ENCODE results near the gene CLDN15. TPM values are rescaled to one million over a fixed set of nuclear protein-coding genes. Genes with fewer than 3 reads are reported as not detected.
A peak's percentile ranks its signal among the peaks of the same experiment; 100 is the strongest.
"Not testable (repeated sequence)": the region's sequence is repeated elsewhere in the genome, so short reads cannot be mapped to it uniquely, and the experiment has no call there.

Gene CLDN15, protein sequence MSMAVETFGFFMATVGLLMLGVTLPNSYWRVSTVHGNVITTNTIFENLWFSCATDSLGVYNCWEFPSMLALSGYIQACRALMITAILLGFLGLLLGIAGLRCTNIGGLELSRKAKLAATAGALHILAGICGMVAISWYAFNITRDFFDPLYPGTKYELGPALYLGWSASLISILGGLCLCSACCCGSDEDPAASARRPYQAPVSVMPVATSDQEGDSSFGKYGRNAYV
- total RNA-seq (2014; rRNA removed; shearing (Covaris generic)), result 4.9 and 5.8 TPM in 2 replicates

DNA sequence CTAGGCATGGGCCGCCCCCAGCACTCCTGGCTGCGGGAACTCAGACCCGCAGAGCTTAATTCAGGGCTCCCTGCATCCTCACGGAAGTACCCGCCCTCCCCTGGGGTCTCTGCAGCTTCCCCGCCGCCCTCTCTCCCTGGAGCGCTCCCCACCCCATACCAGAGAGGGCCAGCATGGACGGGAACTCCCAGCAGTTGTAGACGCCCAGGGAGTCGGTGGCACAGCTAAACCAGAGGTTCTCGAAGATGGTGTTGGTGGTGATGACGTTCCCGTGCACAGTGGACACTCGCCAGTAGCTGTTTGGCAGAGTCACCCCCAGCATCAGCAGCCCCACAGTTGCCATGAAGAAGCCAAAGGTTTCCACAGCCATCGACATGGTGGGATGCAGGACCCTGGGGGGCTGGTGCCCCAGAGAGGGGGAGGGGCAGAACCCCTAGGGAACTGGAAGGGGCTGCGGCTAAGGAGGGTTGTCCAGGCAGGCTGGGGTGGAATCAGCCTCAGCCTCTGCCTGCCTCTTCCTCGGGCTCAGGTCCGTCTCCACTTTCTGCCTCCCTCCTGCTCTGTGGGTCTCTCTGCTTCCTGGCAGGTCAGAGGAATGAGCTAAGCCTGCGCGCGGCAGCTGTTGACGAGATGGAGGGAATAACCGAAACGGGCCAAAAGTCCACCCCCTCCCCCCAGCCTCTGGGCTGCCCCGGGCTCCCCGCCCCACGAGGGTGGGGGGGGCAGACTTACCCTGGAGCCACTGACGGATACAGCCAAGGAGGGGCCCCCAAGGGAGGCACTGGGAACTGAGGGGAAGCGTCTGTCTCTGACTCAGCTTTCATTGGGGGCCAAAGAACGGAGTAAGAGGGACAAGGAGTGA lies at the start of gene CLDN15:
CLDN15 (minus strand) TSS at position 597 of the 862 bp plus-strand sequence; CDS start at position 376, 221 bp downstream.
- DNase-seq (ENCODE audit: low read depth), result peak; percentile 65

DNA sequence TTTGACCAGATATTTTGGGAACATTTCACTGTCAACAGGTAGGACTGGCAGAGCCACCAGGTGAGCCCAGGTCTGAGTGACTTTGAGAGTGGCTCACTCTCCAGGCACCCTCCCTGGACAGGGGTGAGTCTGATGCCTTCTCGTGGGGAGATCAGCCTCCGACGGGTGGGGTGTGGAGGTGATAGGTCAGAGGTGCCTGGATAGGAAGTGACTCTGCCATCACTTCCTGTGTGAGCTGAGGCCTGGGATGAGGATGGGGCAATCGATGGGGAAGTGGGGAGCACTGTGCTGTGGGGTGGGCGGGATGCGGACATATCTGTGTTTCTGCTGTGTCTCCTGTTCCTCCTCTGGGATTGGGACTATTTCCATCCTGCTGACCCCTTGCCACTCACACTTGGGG lies 49.4 kb upstream of the CLDN15 start:
- DNase-seq (ENCODE audit: low read depth), result no peak

DNA sequence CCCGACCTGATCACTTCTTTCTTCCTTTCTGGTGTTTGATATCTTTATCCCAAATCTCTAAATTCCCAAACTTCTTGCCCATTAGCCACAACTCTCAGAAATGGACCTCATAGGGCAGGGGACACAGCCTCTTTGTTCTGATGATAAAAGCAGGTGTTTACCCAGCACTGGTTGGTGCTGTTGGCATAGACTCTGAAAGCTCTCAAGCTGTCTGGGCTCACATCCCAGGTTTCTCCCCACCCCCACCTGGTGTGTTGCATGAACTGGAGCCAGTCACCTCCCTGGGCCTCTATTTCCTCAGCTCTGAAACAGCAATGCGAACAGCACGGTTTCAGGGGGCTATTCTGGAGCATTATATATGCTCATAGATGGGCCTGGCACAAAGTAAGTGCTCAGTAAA lies 48.3 kb upstream of the CLDN15 start:
- DNase-seq (ENCODE audit: low read depth), result not testable (repeated sequence)

- no peak for DNase-seq (ENCODE audit: low read depth)
Observed at GRCh38 chr7:101285171-101285570, 47.6 kb upstream of the CLDN15 start.

DNA sequence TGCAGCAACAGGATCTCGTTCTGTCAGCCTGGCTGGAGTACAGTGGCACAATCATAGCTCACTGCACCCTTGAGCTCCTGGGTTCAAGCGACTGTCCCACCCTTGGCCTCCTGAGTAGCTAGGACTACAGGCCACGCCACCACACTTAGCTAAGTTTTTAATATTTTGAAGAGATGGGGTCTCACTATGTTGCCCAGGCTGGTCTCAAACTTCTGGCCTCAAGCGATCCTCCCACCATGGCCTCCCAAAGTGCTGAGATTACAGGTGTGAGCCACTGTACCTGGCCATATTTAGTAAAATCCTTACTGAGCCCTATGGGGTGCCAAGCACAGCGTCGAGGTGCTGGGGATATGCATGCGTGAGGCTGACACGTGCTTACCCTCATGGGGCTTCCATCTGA lies 43.3 kb upstream of the CLDN15 start:
- not testable (repeated sequence) for DNase-seq (ENCODE audit: low read depth)

GRCh38 chr7:101278461-101279292 lies 41.1 kb upstream of the CLDN15 start:
- DNase-seq (ENCODE audit: low read depth), result no peak

DNA sequence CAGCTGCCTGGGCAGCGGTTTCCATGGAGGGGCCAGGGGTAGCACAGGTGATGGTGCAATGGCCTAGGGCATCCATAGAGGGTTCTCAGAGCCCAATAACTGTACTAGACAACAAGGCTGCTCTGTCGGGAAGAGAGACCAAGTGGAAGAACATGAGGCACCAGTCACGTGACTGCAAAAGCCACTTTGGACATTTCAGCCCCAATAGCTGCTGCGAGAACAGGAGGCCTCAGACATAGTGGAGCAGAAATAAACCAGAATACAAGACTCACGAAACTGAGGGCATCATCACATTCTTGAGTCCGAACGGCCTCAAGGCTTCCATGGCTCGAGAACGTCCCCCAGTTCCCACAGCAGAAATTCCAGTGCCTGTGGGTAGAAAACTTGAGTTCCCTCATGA lies 39.6 kb upstream of the CLDN15 start:
- DNase-seq (ENCODE audit: low read depth), result no peak

DNA sequence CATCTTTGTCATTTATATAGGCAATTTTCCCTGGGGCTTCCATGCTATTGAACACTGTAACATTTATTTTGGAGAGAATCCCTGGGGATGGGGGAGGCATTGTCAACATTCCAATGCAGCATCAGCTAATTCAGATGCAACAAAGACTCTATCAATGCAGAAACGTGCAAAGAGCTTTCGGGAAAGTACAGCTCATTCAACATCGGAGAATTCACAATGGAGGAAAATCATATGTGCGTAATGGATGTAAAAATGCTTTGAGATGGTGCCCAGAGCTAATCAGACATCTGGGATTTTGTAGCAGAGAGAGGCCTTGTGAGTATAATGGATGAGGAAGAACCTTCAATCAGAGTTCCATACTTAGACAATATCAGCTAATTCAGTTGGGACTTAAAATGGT lies 35.6 kb upstream of the CLDN15 start:
- DNase-seq (ENCODE audit: low read depth), result no peak

- no peak for DNase-seq (ENCODE audit: low read depth)
Observed at GRCh38 chr7:101271021-101271420, 33.4 kb upstream of the CLDN15 start.

GRCh38 chr7:101269664-101270063 lies 32.1 kb upstream of the CLDN15 start:
- no peak for DNase-seq (ENCODE audit: low read depth)

GRCh38 chr7:101265622-101266516 lies 28.3 kb upstream of the CLDN15 start:
- DNase-seq (ENCODE audit: low read depth), result no peak

GRCh38 chr7:101264102-101264706 lies 26.6 kb upstream of the CLDN15 start:
- DNase-seq (ENCODE audit: low read depth), result not testable (repeated sequence)

- no peak for DNase-seq (ENCODE audit: low read depth)
Observed at GRCh38 chr7:101258243-101258731, 20.7 kb upstream of the CLDN15 start.

DNA sequence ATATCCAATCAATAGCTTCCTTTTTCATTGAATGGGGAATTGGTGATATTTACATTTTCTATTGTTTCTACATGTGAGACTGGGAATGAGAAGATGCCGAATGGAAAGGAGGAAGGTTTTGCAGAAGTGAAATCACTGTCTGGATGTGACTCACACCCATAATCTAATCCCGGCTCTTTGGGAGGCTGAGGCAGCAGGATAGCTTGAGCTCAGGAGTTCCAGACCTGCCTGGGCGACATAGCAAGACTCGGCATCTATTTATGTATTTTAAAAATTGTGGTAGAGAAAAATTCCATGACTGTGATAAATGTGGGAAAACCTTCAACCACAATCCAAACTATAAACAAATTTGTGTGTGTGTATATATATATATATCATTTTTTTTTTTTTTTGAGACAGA lies 18.2 kb upstream of the CLDN15 start:
- DNase-seq (ENCODE audit: low read depth), result peak; percentile 40

DNA sequence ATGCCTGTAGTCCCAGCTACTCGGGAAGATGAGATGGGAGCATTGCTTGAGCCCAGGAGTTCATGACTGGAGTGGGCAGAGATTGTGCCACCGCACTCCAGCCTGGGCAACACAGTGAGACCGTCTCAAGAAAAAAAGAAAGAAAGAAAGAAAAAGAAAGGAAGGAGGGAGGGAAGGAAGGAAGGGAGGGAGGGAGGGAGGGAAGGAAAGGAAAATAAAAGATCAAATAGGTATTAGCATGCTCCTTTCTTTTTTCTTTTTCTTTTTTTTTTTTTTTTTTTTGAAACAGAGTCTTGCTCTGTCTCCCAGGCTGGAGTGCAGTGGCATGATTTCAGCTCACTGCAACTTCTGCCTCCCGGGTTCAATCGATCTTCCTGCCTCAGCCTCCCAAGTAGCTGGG lies 15.6 kb upstream of the CLDN15 start:
- DNase-seq (ENCODE audit: low read depth), result not testable (repeated sequence)

DNA sequence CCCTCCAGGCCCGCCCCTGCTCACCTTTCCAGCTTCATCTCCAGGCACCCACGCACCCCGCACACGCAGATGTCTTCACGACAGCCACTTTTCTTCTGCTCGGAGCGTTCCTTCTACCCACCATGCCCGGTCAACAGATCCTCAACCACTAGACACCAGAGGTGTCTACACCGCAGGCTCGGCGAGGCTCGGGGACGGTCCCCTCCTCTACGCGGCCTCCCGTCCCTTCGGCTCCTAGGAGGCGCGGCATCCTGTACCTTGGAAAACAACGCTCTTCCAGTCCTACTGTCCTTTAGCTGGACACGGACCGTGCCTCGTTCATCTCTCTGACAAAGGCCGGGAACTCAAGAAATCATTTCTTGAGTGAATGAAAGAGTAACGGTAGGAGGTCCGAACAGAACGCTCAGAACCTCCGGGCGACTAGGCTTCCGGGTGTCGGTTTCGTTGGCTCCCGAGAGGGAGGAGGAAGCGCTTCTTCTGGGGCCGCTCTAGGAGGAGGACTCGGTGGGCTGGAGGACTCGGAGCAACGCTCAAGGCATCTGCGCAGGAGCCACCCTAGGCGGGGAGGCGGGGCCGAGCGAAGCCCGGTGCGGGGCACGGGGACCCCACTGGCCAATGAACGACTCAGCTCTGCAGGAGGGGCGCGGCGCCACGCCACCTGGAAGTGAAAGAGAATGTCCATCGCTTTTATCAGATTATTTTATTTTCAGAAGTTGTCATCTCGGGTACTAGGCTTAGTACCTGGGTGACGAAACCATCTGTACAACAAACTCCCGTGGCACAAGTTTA lies 14.5 kb upstream of the CLDN15 start:
- peak; percentile 100 for DNase-seq (ENCODE audit: low read depth)

GRCh38 chr7:101250324-101250723 lies 12.7 kb upstream of the CLDN15 start:
- DNase-seq (ENCODE audit: low read depth), result no peak

DNA sequence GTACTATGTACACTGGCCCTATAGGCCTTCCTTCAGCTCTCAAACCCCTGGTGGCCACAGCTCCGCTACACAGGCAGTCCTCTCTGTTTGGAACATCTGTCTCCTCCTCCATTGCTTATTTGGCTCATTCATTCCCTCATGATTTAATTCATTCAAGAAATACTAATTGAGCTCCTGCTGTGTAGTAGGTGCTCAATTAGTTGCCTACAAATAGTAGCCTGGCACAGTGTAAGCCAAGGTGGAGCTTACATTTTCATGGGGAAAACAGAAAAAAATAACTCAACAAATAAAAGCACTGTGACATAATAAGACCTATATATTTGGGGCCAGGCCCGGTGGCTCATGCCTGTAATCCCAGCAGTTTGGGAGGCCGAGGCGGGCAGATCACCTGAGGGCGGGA lies 10.7 kb upstream of the CLDN15 start:
- no peak for DNase-seq (ENCODE audit: low read depth)

DNA sequence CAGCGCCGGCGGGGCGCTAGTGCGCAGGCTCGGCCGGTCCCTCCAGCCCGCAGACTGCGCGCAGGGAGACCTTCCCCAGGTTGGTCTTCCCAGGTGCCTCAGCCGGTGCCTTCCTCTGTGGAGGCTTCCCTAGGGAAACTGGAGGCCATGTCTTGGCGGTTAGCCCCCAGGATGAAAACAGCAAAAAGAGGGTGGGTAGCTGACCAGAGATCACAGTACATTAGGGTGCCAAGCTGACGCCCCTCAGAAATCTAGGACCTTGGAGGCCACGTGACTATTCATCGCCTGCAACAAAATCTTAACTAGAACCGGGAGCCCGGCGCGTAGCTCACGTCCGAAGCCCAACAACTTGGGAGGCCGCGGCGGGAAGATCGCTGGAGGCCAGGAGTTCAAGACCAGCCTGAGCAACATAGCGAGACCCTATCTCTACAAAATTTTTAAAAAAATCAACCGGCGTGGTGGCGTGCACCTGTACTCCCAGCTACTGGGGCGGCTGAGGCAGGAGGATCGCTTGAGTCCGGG lies 7.6 kb upstream of the CLDN15 start:
- DNase-seq (ENCODE audit: low read depth), result no peak

Data from Daoy (cell line).